ENCODE measurements around the gene CMTM5. TPM values are rescaled to one million over a fixed set of nuclear protein-coding genes. Genes with fewer than 3 reads are reported as not detected.

CMTM5 gene
- total RNA-seq, 1 experiment from 2014 or later: not detected

GRCh38 chr14:23377573-23378563 lies 1.0 kb downstream of the CMTM5 start:
- peaks cover 14% of the 10 kb centered on the region for H3K27me3 Mint-ChIP-seq (ENCODE audit: insufficient read depth, unreplicated experiment)
- CTCF ChIA-PET: no interaction called here
- intact Hi-C loops (cut with micrococcal nuclease; ENCODE audit: unreplicated experiment): loop anchor here (5.0 kb wide), 1 partner anchor 689 kb away; no protein-coding TSS in a partner anchor
- POLR2A ChIA-PET: no interaction called here
- no peaks in the 10 kb centered on the region for H3K36me3 Mint-ChIP-seq (ENCODE audit: insufficient read depth, unreplicated experiment)
- no peaks in the 10 kb centered on the region for H3K4me1 ChIP-seq
- no peak overlapping the region for H3K4me3 Mint-ChIP-seq (ENCODE audit: unreplicated experiment)
- no peaks in the 10 kb centered on the region for H3K36me3 ChIP-seq (ENCODE audit: control insufficient read depth, insufficient read depth, low read length)
- no TSS peak for BruUV-seq (replicated peaks)
- H3K4me1 Mint-ChIP-seq (ENCODE audit: low read depth, unreplicated experiment): no peaks in the 10 kb centered on the region
- no peaks in the 10 kb centered on the region; the same call in 1 of the 2 replicates for H3K27me3 ChIP-seq (replicated peaks; ENCODE audit: control insufficient read depth, insufficient read depth, low read length)
- H3K9me3 Mint-ChIP-seq (ENCODE audit: unreplicated experiment): no peaks in the 10 kb centered on the region
- H3K27ac Mint-ChIP-seq (ENCODE audit: unreplicated experiment): no peak overlapping the region
- no peaks in the 10 kb centered on the region for H3K9me3 ChIP-seq
- H3K4me3 ChIP-seq (ENCODE audit: low read depth, low read length): no peak overlapping the region
- DNase-seq: no peak
- TF ChIP-seq CTCF (IDR thresholded peaks at IDR 0.05; ENCODE audit: insufficient read depth in 1 of 2, low read depth in 1 of 2, low read length in 1 of 2, severe bottlenecking in 1 of 2, unreplicated experiment in 1 of 2): no peak

- DNase-seq: no peak
- TF ChIP-seq CTCF (IDR thresholded peaks at IDR 0.05; ENCODE audit: insufficient read depth in 1 of 2, low read depth in 1 of 2, low read length in 1 of 2, severe bottlenecking in 1 of 2, unreplicated experiment in 1 of 2): no peak
- Mint-ChIP-seq H3K27me3 (ENCODE audit: insufficient read depth, unreplicated experiment) (peaks cover 14% of the 10 kb centered on the region), H3K4me1 (ENCODE audit: low read depth, unreplicated experiment) (no peaks in the 10 kb centered on the region), H3K4me3 (ENCODE audit: unreplicated experiment) (no peak overlapping the region), H3K27ac (ENCODE audit: unreplicated experiment) (no peak overlapping the region), H3K9me3 (ENCODE audit: unreplicated experiment) (no peaks in the 10 kb centered on the region), H3K36me3 (ENCODE audit: insufficient read depth, unreplicated experiment) (no peaks in the 10 kb centered on the region)
- CTCF ChIA-PET: interaction anchor here (0.5 to 2.1 kb wide), 3 partner anchors 52 to 217 kb away, joined by 4 to 12 read pairs (median 9); partner anchors contain the start of gene PPP1R3E
- Histone ChIP-seq H3K36me3 (ENCODE audit: control insufficient read depth, insufficient read depth, low read length) (no peaks in the 10 kb centered on the region), H3K4me1 (no peaks in the 10 kb centered on the region), H3K9me3 (no peaks in the 10 kb centered on the region), H3K27me3 (replicated peaks; ENCODE audit: control insufficient read depth, insufficient read depth, low read length) (no peaks in the 10 kb centered on the region), H3K4me3 (ENCODE audit: low read depth, low read length) (no peak overlapping the region)
- POLR2A ChIA-PET: no interaction called here
- BruUV-seq (replicated peaks): no TSS peak
- intact Hi-C loops (cut with micrococcal nuclease; ENCODE audit: unreplicated experiment): loop anchor here (5.0 kb wide), 1 partner anchor 689 kb away; no protein-coding TSS in a partner anchor
These were observed 1.9 kb downstream of the CMTM5 start for GRCh38 chr14:23378612-23379220.
